ENCODE data around the gene S100Z. TPM values are rescaled to one million over a fixed set of nuclear protein-coding genes. Genes with fewer than 3 reads are reported as not detected.

Gene S100Z
- not detected in 2 replicates for total RNA-seq

GRCh38 chr5:76849419-76850291, at the start of gene S100Z:
TSS of gene S100Z (plus strand) at chr5:76850014. CDS start at chr5:76875360, 25,346 bp downstream.

GRCh38 chr5:76818844-76819831, 30.7 kb upstream of the S100Z start, which contains the start of gene F2RL1:
TSS of gene F2RL1 (plus strand) at chr5:76819030. CDS start at chr5:76819183, 153 bp downstream.

GRCh38 chr5:76952795-76953536, 103.2 kb downstream of the S100Z start, which contains the start of gene CRHBP:
TSS of gene CRHBP (plus strand) at chr5:76953045. CDS start at chr5:76953135, 90 bp downstream.

Other genes starting within 250 kb of the S100Z start
- gene F2RL2, start 226.6 kb upstream of the S100Z start, total RNA-seq = 0.58 and 1.8 TPM in 2 replicates
- 25.1 and 33.1 TPM in 2 replicates for gene F2R, start 133.9 kb upstream of the S100Z start, total RNA-seq
- gene F2RL1, start 31.0 kb upstream of the S100Z start, total RNA-seq = 23.6 and 28.8 TPM in 2 replicates
- not detected in 2 replicates for gene CRHBP, start 103.0 kb downstream of the S100Z start, total RNA-seq
- 17.0 and 18.5 TPM in 2 replicates for gene AGGF1, start 180.4 kb downstream of the S100Z start, total RNA-seq
- 0.35 and 1.4 TPM in 2 replicates for gene ZBED3, start 237.3 kb downstream of the S100Z start, total RNA-seq